ENCODE results near the gene PYCR2. TPM values are rescaled to one million over a fixed set of nuclear protein-coding genes. Genes with fewer than 3 reads are reported as not detected.

Gene PYCR2
- total and polyA plus RNA-seq, 11 donors = 53.6 to 89.0 (median 65.1) TPM

GRCh38 chr1:225965231-225965630 lies 41.2 kb upstream of the PYCR2 start:
- intact Hi-C loops (cut with DNase I) = no loop called here
- Histone ChIP-seq H3K4me3 (no peak overlapping the region), H3K9me3 (no peaks in the 10 kb centered on the region), H3K27ac (no peak overlapping the region), H3K27me3 (no peaks in the 10 kb centered on the region), H3K36me3 (no peaks in the 10 kb centered on the region), H3K4me1 (peaks cover 0 to 7% (median 0%) of the 10 kb centered on the region in 12 donors)
- 72 to 85% (median 81%) methylated on average over 5 of the region's 5 CpGs for WGBS, 4 donors
- TF ChIP-seq CTCF (IDR thresholded peaks at IDR 0.05) (no peak), POLR2A (IDR thresholded peaks at IDR 0.05) (no peak)
- DNase-seq = no peak
- no peak for ATAC-seq

GRCh38 chr1:225963735-225964530 lies 39.9 kb upstream of the PYCR2 start:
- no peak for TF ChIP-seq POLR2A (IDR thresholded peaks at IDR 0.05)
- no peak for TF ChIP-seq CTCF (IDR thresholded peaks at IDR 0.05)
- H3K27ac ChIP-seq = no peak overlapping the region
- no peaks in the 10 kb centered on the region for H3K9me3 ChIP-seq
- ATAC-seq (no peak), DNase-seq (no peak)
- no peaks in the 10 kb centered on the region for H3K36me3 ChIP-seq
- no peak overlapping the region for H3K4me3 ChIP-seq
- H3K27me3 ChIP-seq = no peaks in the 10 kb centered on the region
- intact Hi-C loops (cut with DNase I) = no loop called here
- 86 to 93% (median 89%) methylated on average over 15 of the region's 15 CpGs for WGBS, 4 donors
- peaks cover 0 to 7% (median 0%) of the 10 kb centered on the region in 12 donors for H3K4me1 ChIP-seq

- 30 to 35% (median 33%) methylated on average over 21 of the region's 21 CpGs for WGBS, 4 donors
- no peaks in the 10 kb centered on the region for H3K36me3 ChIP-seq
- ATAC-seq = peak in 3 of 4 donors; percentile 45 to 69 (median 51)
- peaks cover 0 to 7% (median 0%) of the 10 kb centered on the region in 12 donors for H3K4me1 ChIP-seq
- no peak overlapping the region for H3K4me3 ChIP-seq
- H3K27ac ChIP-seq = no peak overlapping the region
- peak in 4 of 5 donors; percentile 22 to 73 (median 40) for DNase-seq
- intact Hi-C loops (cut with DNase I) = no loop called here
- no peak for TF ChIP-seq POLR2A (IDR thresholded peaks at IDR 0.05)
- TF ChIP-seq CTCF (IDR thresholded peaks at IDR 0.05) = peak; percentile 43 to 70 (median 53)
- H3K9me3 ChIP-seq = no peaks in the 10 kb centered on the region
- no peaks in the 10 kb centered on the region for H3K27me3 ChIP-seq
These were observed 38.5 kb upstream of the PYCR2 start for GRCh38 chr1:225962440-225962975.

GRCh38 chr1:225961659-225962439 lies 37.8 kb upstream of the PYCR2 start:
- peak in 1 of 4 donors; percentile 12 for ATAC-seq
- 64 to 73% (median 69%) methylated on average over 20 of the region's 20 CpGs for WGBS, 4 donors

More at GRCh38 chr1:225961659-225962439, 37.8 kb upstream of the PYCR2 start:
- Histone ChIP-seq H3K36me3 (no peaks in the 10 kb centered on the region), H3K4me1 (peaks cover 0 to 7% (median 0%) of the 10 kb centered on the region in 12 donors), H3K27me3 (no peaks in the 10 kb centered on the region), H3K4me3 (no peak overlapping the region), H3K9me3 (no peaks in the 10 kb centered on the region), H3K27ac (no peak overlapping the region)
- TF ChIP-seq CTCF (IDR thresholded peaks at IDR 0.05) (no peak), POLR2A (IDR thresholded peaks at IDR 0.05) (no peak)
- no peak for DNase-seq
- intact Hi-C loops (cut with DNase I) = no loop called here

Measured in heart left ventricle (tissue), 16 donors.